ENCODE measurements around the gene HOMER2.

Gene HOMER2

GRCh38 chr15:82890338-82890994 lies 62.1 kb downstream of the HOMER2 start:
- FAIRE-seq = no peak
- no peak for TF ChIP-seq CTCF (IDR thresholded peaks at IDR 0.05; ENCODE audit: insufficient read depth, missing control alignments)
- DNase-seq (ENCODE audit: insufficient read length, low spot score) = no peak

- no peak for FAIRE-seq
- DNase-seq (ENCODE audit: insufficient read length, low spot score) = no peak
- TF ChIP-seq CTCF (IDR thresholded peaks at IDR 0.05; ENCODE audit: insufficient read depth, missing control alignments) = no peak
Measured at GRCh38 chr15:82882273-82882928, 70.1 kb downstream of the HOMER2 start.

GRCh38 chr15:82881747-82882146 lies 70.8 kb downstream of the HOMER2 start:
- no peak for TF ChIP-seq CTCF (IDR thresholded peaks at IDR 0.05; ENCODE audit: insufficient read depth, missing control alignments)
- DNase-seq (ENCODE audit: insufficient read length, low spot score) (no peak), FAIRE-seq (no peak)

GRCh38 chr15:82880704-82881103 lies 71.8 kb downstream of the HOMER2 start:
- DNase-seq (ENCODE audit: insufficient read length, low spot score) (no peak), FAIRE-seq (no peak)
- TF ChIP-seq CTCF (IDR thresholded peaks at IDR 0.05; ENCODE audit: insufficient read depth, missing control alignments) = no peak

- DNase-seq (ENCODE audit: insufficient read length, low spot score) = no peak
- no peak for FAIRE-seq
- no peak for TF ChIP-seq CTCF (IDR thresholded peaks at IDR 0.05; ENCODE audit: insufficient read depth, missing control alignments)
Measured at GRCh38 chr15:82878325-82878724, 74.2 kb downstream of the HOMER2 start.

- no peak for TF ChIP-seq CTCF (IDR thresholded peaks at IDR 0.05; ENCODE audit: insufficient read depth, missing control alignments)
Measured at GRCh38 chr15:82877825-82878224, 74.7 kb downstream of the HOMER2 start.

GRCh38 chr15:82875411-82876003 lies 77.0 kb downstream of the HOMER2 start:
- no peak for TF ChIP-seq CTCF (IDR thresholded peaks at IDR 0.05; ENCODE audit: insufficient read depth, missing control alignments)
- DNase-seq (ENCODE audit: insufficient read length, low spot score) (no peak), FAIRE-seq (no peak)

More at GRCh38 chr15:82877825-82878224, 74.7 kb downstream of the HOMER2 start:
- FAIRE-seq = no peak
- no peak for DNase-seq (ENCODE audit: insufficient read length, low spot score)

Measured in D721Med (cell line).